Heart left ventricle (tissue), 13 donors: ENCODE measurements around the gene ISM1.

Experiments used
- CTCF ChIP-seq, 12 donors: fragments of 200-600 bp; sonication (generic) in 4 of 12; IDR thresholded peaks; one replicate each; pipeline versions ENCODE4 v1.5.0 to v1.8.0; 2018 to 2022; ENCODE audit warnings: antibody characterized with exemption in 12 of 12, mild to moderate bottlenecking in 5 of 12
- POLR2A ChIP-seq, 2 donors: fragments of 450-650 bp; IDR thresholded peaks; one replicate each; pipeline ENCODE4 v1.6.1; 2017; ENCODE audit warnings: antibody characterized with exemption in 2 of 2, mild to moderate bottlenecking in 2 of 2, moderate library complexity in 2 of 2
- donor health status: ischemic (EF 13 %, LVEDD 7.1; RV severe dilation, severe dysfunction).
- donor health status: DM: no; HTN: yes; CAD: no.
- donor health status: DM: no; HTN: no; CAD: no.
- donor health status: ischemic (EF 25% LVEDD 6.9; RV normal size, moderate dysfunction).
- donor health status: ischemic (EF 25% LVEDD 5.7; RV mildly dilated, moderate dysfunction).
- donor health status: ischemic (EF 35%, LVEDD 5.7; RV mildly dilated, moderate dysfunction).
- donor health status: nonischemic (EF 11% LVEDD 7.7; RV severe dilation, severe dysfunction).
- donor health status: DM: yes; HTN: yes; CAD: no.
- donor health status: PGD.
- donor health status: ischemic (EF 29% LVEDD 5.4; RV normal size, mild dysfunction).
- donor health status: nonischemic (EF 23%, LVEDD 6.1; RV moderate dilation, normal function).

GRCh38 chr20:13341737-13342393 lies 120.8 kb downstream of the ISM1 start:
- TF ChIP-seq CTCF (IDR thresholded peaks at IDR 0.05) (no peak), POLR2A (IDR thresholded peaks at IDR 0.05) (no peak)
